Stimulated activated CD8-positive, alpha-beta memory T cell treated with anti-CD3 and anti-CD28 coated beads, Interleukin-15, amount 100 ng/mL, for 4 hours (primary cell): Measurements from ENCODE around the gene KRT26.
"Not testable (repeated sequence)": the region's sequence is repeated elsewhere in the genome, so short reads cannot be mapped to it uniquely, and the experiment has no call there.

Experiments
- DNase-seq, 2 donors: peaks; one replicate each; pipeline ENCODE4 v3.0.0-alpha.2; 2020; ENCODE audit warnings: low read depth in 2 of 2

The KRT26 gene, protein sequence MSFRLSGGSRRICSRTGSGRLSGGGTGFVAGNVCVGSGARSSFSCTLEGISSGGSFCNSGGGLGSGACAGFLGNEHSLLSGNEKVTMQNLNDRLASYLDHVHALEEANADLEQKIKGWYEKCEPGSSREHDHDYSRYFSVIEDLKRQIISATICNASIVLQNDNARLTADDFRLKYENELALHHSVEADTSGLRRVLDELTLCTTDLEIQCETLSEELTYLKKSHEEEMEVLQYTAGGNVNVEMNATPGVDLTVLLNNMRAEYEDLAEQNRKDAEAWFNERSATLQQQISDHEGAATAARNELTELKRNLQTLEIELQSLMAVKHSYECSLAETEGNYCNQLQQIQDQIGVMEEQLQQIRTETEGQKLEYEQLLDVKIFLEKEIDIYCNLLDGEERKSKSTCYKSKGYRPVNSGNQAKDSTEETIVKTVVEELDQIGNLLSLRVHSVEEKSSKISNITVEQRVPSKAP

DNA sequence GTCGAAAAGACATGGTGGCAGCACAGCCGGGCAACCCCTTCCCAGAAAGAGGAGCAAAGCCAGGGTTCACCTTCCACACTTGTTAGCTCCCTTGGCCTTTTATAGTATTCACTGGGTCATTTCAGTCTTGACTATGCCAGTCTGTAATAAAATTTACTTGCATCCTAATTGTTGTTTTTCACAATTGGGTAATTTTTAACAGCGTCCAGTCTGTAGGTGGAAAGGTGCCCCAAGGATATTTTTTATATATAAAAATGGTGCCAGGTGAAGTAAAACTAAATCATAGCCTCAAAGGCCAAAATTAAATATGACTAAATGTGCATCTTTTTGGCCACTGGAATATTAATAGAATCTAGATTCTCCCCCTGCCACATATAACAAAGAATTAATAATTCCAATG lies at the start of gene KRT26:
Gene KRT26 (minus strand): TSS at position 101 of the 400 bp plus-strand sequence. CDS start 88 bp downstream, at position 13.
- no peak for DNase-seq

DNA sequence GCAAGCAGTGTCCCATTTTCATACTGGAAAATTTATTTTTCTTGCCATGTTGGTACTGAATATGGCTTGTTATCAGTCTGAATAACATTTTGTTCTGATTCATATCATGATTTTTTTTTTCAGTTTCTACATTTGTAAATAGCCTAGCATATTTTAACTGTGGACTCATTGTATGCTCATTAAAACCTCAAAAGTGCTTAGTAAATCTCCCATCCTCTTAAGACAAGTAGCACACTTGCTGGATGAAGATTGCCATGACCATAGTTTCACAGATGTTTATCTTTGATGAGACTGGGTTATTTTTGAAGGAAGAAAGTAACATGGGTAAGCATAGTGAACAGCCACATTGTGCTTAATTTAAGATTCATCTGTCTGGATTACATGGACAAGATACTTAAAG lies 49.5 kb upstream of the KRT26 start:
- no peak for DNase-seq

- DNase-seq, result no peak
Measured at GRCh38 chr17:40820228-40820838, 48.3 kb upstream of the KRT26 start.

GRCh38 chr17:40819528-40820125 lies 47.6 kb upstream of the KRT26 start:
- no peak for DNase-seq

DNA sequence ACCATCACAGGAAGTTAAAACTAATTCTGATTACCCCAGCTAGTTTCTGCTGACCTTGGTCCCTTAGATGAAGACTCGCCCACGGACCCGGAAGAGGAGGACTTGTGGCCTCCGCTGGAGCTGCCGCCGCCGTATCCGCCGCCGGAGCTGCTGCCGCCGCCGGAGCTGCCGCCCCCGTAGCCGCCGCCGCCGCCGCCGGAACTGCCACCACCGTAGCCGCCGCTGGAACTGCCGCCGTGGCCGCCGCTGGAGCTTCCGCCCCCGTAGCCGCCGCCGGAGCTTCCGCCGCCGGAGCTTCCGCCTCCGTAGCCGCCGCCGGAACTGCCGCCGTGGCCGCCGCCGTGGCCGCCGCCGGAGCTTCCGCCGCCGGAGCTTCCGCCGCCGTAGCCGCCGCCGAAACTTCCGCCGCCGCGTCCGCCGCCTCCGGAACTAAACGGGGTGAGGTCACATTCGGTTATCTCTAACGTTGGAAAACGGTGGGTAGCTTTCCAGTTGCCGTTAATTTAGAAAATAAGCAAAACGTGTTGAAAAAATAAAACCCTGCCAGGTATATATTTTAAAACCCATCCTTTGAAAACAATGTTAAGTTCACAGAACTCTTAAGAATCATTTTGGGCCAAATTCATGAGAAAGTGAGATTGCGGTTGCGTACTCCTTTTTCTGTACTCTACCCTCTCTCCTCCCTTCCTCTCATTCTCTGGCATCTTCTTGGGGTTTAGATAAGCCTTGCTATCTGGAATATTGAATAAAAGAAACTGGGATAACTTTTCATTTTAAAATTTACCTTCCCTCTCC lies 46.9 kb upstream of the KRT26 start:
- DNase-seq, result peak; percentile 74 to 77

DNA sequence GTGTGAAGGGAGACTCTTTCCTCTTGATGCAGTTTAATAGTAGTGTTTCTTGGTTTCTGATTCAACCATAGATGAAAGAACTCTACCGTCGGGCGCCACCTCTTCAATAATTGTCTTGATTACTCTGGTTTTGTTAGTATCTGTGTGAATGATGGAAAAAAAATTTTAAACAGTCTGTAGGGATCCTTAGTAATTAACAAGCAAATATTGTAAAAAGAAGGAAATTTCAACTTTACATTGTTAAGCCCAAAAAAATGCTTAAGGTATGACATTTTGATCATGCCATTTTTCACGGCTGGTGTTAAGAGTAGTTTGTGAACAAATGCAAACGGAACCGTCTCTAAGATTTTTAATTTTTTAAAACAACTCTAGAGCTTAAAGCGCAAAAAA lies 46.3 kb upstream of the KRT26 start:
- no peak for DNase-seq

GRCh38 chr17:40817103-40817682 lies 45.2 kb upstream of the KRT26 start:
- DNase-seq, result no peak

DNA sequence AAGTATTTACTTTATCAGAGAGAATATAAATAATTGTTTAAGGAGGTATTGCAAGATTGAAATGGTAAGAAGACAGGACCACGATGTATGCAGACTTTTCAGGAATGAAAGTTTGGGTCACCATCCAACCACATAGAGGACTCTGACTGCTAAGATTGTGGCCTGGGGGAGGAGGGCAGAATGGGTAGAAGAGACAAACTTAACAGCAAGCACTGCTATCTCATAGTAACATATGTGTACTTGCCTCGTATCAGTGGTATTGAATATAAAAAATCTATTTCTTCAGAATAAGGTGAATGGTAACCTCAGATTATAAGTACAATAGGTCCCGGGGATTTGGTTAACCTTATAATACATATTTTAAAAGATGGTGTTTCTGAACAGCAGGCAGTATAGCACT lies 44.6 kb upstream of the KRT26 start:
- DNase-seq, result no peak

DNA sequence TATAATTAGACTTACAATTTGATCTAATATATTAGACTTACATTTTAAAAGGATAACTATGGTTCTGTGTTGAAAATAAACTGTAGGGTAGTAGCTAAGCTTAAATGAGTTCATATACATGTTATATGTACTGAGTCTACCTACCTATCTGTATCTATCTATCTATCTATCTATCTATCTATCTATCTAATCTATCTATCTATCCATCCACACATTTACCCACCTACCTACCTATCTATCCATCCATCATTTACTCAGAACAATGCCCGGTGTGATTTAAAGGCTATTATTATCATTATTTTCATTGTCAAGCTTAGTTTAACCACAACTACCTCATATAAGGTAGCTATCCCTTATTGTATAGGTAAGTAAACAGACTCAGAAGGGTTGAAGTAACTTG lies 43.4 kb upstream of the KRT26 start:
- DNase-seq, result no peak

DNA sequence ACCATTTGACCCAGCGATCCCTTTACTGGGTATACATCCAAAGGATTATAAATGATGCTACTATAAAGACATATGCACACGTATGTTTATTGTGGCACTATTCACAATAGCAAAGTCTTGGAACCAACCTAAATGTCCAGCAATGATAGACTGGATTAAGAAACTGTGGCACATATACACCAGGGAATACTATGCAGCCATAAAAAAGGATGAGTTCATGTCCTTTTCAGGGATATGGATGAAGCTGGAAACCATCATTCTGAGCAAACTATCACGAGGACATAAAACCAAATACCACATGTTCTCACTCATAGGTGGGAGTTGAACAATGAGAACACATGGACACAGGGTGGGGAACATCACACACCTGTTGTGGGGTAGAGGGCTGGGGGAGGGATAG lies 42.7 kb upstream of the KRT26 start:
- not testable (repeated sequence) for DNase-seq

- DNase-seq, result no peak
Measured at GRCh38 chr17:40813804-40814203, 41.8 kb upstream of the KRT26 start.

GRCh38 chr17:40812639-40813038 lies 40.6 kb upstream of the KRT26 start:
- no peak for DNase-seq

DNA sequence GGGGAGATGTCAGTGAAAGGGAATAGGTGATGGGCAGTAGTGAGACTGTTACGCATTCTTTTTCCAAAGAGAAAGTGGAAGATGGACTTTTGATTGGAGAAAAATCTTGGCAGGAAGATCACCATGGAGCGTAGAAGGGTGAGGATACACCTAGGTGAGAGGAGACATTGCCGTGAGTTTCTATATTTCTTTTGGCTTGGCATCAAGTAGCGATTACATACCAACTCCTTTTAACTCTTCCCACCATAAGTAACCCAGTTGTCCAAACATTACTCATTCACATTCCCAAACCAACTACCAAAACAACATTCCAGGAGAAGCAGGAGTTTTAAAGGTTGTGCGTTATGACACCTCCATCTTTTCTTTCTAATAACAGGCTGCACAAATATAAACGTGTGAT lies 38.5 kb upstream of the KRT26 start:
- DNase-seq, result no peak

DNA sequence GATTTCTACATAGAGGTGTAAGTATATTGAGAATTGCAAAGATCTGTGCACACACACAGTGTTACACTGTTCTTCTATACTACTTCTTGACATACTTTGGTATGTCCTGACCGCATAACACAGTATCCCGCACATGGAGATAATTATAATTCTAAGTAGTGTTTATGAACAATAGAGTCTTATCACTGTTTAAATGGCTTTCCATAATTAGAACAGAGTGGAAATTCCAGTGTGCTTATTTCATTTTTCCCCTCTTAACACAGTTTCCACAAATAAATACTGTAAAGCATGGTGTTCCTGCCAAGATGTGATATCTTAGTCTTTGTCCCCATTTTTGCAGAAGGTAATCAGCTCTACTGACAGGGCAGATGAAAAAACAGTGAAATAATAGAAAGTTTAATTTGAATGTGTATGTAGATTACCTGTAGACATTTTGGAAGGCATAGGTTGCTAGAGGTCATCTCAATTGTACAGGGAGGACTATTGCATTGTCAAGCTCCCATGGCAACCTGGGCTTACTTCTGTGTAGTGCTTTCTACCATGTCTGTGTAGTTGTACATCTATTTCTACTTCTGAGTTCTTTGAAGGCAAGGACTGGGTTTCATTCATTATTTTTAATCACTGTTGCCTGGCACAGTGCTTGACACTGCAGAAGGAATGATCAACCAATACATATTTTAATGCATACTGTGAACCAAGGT lies 37.9 kb upstream of the KRT26 start:
- no peak for DNase-seq

DNA sequence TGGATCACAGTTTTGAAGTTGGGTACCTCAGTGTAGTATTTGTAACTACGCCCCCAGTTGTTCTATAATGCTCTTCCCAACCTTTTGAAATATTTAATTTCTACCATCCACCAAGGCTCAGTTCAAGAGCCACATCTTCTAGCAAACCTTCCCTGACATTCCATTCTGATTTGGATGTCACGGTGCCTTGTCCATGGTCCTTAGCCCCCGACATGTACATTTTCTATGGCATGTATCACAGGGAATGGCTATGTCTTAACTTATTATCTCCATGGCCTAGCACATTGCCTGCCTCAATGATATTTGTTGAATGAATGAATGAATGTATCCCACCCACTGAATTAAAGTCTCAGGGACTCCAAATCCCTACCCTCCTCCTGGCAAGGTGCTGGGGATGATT lies 34.1 kb upstream of the KRT26 start:
- DNase-seq, result no peak

GRCh38 chr17:40803617-40804082 lies 31.6 kb upstream of the KRT26 start:
- peak; percentile 42 to 49 for DNase-seq

DNA sequence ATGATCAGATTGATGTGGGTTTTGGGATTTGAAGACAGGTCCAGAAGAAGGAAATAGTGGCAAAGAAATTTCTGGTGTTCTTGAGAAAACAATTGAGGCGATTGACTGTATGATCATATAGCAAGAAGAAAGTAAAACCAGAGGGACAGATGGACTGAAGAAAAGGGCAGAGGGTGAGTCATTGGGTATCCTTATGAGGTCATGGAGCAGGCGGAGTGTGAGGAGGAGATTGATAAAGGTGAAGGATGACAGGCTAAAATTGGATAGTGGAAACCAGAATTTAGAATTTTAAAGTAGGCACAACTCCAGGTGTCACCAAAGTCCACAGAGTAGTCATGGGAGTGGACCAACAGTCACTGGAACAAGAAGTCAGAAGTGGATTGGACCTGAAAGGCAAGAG lies 29.2 kb upstream of the KRT26 start:
- no peak for DNase-seq

- DNase-seq, result no peak
Measured at GRCh38 chr17:40800381-40800780, 28.4 kb upstream of the KRT26 start.

GRCh38 chr17:40799859-40800258 lies 27.9 kb upstream of the KRT26 start, which contains the start of gene KRT28:
Gene KRT28 (minus strand): TSS chr17:40799959. CDS start chr17:40799893, 66 bp downstream.
- DNase-seq, result no peak

GRCh38 chr17:40796846-40797245 lies 24.8 kb upstream of the KRT26 start:
- DNase-seq, result no peak
